ENCODE data around the gene ALOX5. TPM values are rescaled to one million over a fixed set of nuclear protein-coding genes. Genes with fewer than 3 reads are reported as not detected.
"Not testable (repeated sequence)": the region's sequence is repeated elsewhere in the genome, so short reads cannot be mapped to it uniquely, and the experiment has no call there.

The ALOX5 gene
- total RNA-seq, 1 donor from 2014 or later = 222 TPM

DNA sequence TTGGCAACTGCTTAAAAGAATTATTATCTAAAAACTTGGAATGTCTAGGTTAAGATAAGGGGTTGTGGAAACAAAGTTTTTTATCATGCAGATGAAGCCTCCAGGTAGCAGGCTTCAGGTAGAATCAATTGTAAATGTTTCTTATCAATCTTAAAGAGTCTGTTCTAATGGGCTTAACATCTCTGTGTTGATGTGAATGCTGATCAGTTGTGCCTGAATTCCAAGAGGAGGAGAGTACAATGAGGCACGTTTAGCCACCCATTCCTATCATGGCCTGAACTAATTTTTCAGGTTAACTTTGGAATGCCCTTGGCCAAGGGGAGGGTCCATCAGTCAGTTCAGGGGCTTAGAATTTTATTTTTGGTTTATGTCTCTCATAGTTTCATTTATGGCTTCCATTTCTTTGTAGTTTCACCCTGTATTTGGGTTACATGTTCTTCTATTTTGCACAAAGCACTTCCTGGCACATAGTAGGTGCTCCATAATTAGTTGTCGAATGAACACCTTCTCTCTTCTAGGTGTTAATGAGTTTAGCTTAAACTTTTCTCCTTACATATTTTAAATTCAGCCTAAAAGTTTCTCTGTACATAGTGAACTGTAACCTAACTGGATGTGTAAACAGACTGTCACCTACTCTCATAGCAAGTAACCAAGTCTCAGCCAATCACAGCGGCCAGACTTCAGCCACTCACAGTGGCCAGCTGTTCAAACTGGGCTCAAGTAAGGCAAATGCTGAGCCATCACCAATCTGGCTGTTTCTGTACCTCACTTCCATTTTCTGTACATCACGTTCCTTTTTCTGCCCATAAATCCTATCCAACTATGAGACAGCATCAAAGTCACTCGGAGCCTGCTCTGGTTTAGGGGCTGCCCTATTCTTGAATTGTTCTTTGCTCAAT lies 34.7 kb downstream of the ALOX5 start:
- TF ChIP-seq, protein P1, sequence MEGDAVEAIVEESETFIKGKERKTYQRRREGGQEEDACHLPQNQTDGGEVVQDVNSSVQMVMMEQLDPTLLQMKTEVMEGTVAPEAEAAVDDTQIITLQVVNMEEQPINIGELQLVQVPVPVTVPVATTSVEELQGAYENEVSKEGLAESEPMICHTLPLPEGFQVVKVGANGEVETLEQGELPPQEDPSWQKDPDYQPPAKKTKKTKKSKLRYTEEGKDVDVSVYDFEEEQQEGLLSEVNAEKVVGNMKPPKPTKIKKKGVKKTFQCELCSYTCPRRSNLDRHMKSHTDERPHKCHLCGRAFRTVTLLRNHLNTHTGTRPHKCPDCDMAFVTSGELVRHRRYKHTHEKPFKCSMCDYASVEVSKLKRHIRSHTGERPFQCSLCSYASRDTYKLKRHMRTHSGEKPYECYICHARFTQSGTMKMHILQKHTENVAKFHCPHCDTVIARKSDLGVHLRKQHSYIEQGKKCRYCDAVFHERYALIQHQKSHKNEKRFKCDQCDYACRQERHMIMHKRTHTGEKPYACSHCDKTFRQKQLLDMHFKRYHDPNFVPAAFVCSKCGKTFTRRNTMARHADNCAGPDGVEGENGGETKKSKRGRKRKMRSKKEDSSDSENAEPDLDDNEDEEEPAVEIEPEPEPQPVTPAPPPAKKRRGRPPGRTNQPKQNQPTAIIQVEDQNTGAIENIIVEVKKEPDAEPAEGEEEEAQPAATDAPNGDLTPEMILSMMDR (IDR thresholded peaks at IDR 0.05) = no peak
- Histone ChIP-seq H3K4me3 (no peak overlapping the region), H3K27me3 (ENCODE audit: low read depth) (no peaks in the 10 kb centered on the region), H3K27ac (no peak overlapping the region), H3K36me3 (peaks cover 6% of the 10 kb centered on the region), H3K4me1 (peaks cover 15% of the 10 kb centered on the region), H3K9me3 (no peaks in the 10 kb centered on the region)
- intact Hi-C loops (cut with DNase I) = no loop called here
- DNase-seq (no peak), ATAC-seq (peak in 1 of 2 donors; percentile 41)

DNA sequence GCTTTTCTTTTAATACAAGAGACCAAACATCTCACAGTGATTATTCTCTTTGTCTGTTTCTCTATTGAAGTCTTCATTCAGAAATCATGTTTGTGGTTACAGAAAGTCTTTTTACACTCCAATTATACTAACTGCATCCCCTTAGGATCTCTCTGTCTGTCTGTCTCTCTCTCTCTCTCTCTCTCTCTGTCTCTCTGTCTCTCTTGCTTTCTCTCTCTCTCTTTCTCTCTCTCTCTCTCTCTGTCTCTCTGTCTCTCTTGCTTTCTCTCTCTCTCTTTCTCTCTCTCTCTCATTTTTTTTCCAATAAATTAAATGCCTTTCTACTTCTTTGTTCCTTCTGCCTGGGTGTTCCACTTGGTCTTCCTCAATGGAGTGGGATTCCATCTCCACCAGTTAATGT lies 35.3 kb downstream of the ALOX5 start:
- H3K27me3 ChIP-seq (ENCODE audit: low read depth); DNase-seq; H3K9me3 ChIP-seq; H3K4me3 ChIP-seq; ATAC-seq; H3K36me3 ChIP-seq; H3K27ac ChIP-seq; intact Hi-C loops (cut with DNase I): not testable (repeated sequence)
- H3K4me1 ChIP-seq = peaks cover 14% of the 10 kb centered on the region

DNA sequence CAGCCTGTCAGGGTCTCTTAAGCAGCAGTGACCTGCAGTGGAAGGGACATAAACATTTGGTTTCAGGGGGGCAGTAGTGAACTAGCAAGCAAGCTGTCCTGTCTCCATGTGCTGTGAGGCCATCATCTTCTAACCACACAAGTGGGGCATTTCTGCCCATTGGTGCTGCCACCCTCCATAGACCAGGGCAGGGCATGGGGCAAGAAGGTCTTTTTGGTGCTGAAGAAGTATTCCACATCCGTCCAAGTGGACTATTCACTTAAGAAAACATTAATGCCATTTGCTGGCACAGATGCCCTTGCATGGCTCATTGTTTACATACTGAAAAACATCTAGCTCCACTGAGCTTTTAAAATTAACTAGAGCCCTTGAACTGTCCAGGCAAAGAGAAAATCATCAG lies 35.8 kb downstream of the ALOX5 start:
- peaks cover 6% of the 10 kb centered on the region for H3K36me3 ChIP-seq
- H3K27ac ChIP-seq = no peak overlapping the region
- DNase-seq = no peak
- H3K4me3 ChIP-seq = no peak overlapping the region
- no peaks in the 10 kb centered on the region for H3K9me3 ChIP-seq
- intact Hi-C loops (cut with DNase I) = no loop called here
- H3K27me3 ChIP-seq (ENCODE audit: low read depth) = no peaks in the 10 kb centered on the region
- H3K4me1 ChIP-seq = peaks cover 10% of the 10 kb centered on the region
- TF ChIP-seq, protein P1 (IDR thresholded peaks at IDR 0.05) = no peak
- no peak for ATAC-seq

DNA sequence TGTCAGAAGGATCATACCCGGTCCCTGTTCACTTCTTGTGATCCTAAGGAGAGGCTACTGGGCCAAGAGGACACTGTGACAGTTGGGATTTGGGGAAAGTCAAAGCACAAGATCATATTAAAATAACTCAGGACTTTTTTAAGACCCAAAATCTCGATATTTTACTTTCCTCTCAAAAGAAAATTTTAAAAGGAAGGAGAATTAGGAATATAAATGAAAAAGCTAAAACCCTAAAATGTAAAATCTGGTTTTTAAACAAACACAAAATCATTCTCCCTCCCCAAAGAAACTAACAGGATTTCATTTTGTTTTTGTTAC lies 36.4 kb downstream of the ALOX5 start:
- Histone ChIP-seq H3K27ac (no peak overlapping the region), H3K36me3 (peaks cover 6% of the 10 kb centered on the region), H3K9me3 (no peaks in the 10 kb centered on the region), H3K27me3 (ENCODE audit: low read depth) (no peaks in the 10 kb centered on the region), H3K4me1 (peaks cover 4% of the 10 kb centered on the region), H3K4me3 (no peak overlapping the region)
- ATAC-seq (no peak), DNase-seq (no peak)
- TF ChIP-seq, protein P1 (IDR thresholded peaks at IDR 0.05) = no peak
- intact Hi-C loops (cut with DNase I) = no loop called here

DNA sequence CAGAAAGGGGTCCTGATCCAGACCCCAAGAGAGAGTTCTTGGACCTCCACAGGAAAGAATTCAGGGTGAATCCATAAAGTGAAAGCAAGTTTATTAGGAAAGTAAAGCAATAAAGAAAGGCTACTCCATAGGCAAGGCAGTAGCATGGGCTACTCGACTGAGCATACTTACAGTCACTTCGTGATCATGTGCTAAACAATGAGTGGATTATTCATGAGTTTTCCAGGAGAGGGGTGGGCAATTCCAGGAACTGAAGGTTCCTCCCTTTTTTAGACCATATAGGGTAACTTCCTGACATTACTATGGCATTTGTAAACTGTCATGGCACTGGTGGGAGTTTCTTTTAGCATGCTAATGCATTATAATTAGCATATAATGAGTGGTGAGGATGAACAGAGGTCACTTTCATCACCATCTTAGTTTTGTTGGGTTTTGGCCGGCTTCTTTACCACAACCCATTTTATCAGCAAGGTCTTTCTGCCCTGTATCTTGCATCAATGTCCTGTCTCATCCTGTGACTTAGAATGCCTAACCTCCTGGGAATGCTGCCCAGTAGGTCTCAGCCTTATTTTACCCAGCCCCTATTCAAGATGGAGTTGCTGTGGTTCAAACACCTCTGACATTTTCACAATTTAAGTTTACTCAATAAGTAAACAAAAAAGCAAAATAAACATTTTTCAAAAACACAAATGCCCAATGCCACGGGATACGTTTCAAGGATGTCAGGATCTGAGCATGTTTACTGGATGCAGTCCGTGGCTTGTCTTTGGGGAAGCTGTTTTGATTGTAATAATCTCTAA lies 37.0 kb downstream of the ALOX5 start:
- Histone ChIP-seq H3K9me3 (no peaks in the 10 kb centered on the region), H3K27me3 (ENCODE audit: low read depth) (no peaks in the 10 kb centered on the region), H3K36me3 (peaks cover 6% of the 10 kb centered on the region), H3K4me1 (no peaks in the 10 kb centered on the region), H3K27ac (no peak overlapping the region), H3K4me3 (no peak overlapping the region)
- no peak for DNase-seq
- TF ChIP-seq, protein P1 (IDR thresholded peaks at IDR 0.05) = no peak
- ATAC-seq = no peak
- intact Hi-C loops (cut with DNase I) = no loop called here

DNA sequence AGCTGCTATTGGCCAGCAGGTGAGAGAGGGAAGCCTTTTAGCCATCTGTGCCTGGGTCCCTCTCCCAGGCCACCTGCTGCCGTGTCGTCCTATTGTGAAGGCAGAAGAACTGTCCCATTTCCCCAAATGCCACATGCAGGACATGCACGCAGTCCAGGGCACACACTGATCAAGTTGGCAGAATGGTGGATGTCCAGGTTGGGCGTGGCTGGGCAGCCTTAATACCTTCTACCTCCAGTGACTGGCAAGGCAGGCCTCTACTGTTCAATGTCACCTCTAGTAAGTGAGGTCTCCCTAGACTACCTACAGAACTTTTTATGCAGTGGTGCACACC lies 37.6 kb downstream of the ALOX5 start:
- no peak for ATAC-seq
- H3K36me3 ChIP-seq = peaks cover 6% of the 10 kb centered on the region
- intact Hi-C loops (cut with DNase I) = no loop called here

DNA sequence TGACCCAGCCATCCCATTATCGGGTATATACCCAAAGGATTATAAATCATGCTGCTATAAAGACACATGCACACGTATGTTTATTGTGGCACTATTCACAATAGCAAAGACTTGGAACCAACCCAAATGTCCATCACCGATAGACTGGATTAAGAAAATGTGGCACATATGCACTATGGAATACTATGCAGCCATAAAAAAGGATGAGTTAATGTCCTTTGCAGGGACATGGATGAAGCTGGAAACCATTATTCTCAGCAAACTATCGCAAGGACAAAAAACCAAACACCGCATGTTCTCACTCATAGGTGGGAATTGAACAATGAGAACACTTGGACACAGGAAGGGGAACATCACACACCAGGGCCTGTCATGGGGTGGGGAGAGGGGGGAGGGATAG lies 41.0 kb downstream of the ALOX5 start:
- ATAC-seq; H3K4me3 ChIP-seq; intact Hi-C loops (cut with DNase I); H3K27me3 ChIP-seq (ENCODE audit: low read depth); H3K36me3 ChIP-seq; DNase-seq; H3K9me3 ChIP-seq; H3K27ac ChIP-seq: not testable (repeated sequence)
- peaks cover 29% of the 10 kb centered on the region for H3K4me1 ChIP-seq

More for the DNA sequence above, 37.6 kb downstream of the ALOX5 start:
- H3K4me3 ChIP-seq = no peak overlapping the region
- no peaks in the 10 kb centered on the region for H3K9me3 ChIP-seq
- no peaks in the 10 kb centered on the region for H3K27me3 ChIP-seq (ENCODE audit: low read depth)
- H3K4me1 ChIP-seq = no peaks in the 10 kb centered on the region
- TF ChIP-seq, protein P1 (IDR thresholded peaks at IDR 0.05) = no peak
- H3K27ac ChIP-seq = no peak overlapping the region
- no peak for DNase-seq
